ENCODE measurements around the gene TRIO. TPM values are rescaled to one million over a fixed set of nuclear protein-coding genes. Genes with fewer than 3 reads are reported as not detected.
A peak's percentile ranks its signal among the peaks of the same experiment; 100 is the strongest.

The TRIO gene
- total RNA-seq, 1 donor from 2014 or later = 148 TPM

DNA sequence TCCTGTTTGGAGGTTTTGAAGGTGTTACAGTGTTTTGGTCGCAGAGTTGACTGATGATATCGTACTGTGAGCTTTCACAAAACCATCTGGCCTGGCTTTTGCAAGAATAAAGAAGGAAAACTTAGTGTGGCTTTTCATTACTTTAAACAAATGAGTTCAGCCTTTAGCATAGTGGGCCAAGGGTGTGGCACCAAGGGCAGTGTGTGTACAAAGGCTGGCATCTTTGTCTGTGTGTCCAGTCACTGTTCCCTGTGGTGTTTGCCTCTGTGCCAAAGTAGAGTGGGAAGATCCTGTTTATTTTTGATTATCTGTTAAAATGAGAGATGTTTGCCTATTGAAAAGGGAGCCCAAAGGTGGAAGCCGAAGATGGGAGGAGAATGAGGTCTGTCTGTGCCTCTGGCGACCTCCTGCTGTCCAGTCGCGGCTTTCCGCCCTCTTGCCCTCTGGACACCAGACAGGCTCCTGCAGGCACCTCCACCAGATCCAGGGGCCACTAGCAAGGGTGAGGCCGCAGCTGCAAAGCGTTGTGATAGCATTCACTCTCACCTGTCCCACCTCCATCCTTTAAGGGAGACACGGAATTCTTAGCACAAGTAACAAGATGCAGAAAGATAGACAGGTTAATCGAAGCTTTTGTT, 113.7 kb downstream of the TRIO start:
- no peak for TF ChIP-seq CTCF (IDR thresholded peaks at IDR 0.05)
- ATAC-seq = peak; percentile 40
- H3K4me3 ChIP-seq = no peak overlapping the region
- no peak for DNase-seq
- H3K27me3 ChIP-seq = no peaks in the 10 kb centered on the region
- no peak overlapping the region for H3K27ac ChIP-seq
- peaks cover 38% of the 10 kb centered on the region for H3K4me1 ChIP-seq
- no peaks in the 10 kb centered on the region for H3K36me3 ChIP-seq
- H3K9me3 ChIP-seq = no peaks in the 10 kb centered on the region
- intact Hi-C loops (cut with DNase I) = no loop called here

DNA sequence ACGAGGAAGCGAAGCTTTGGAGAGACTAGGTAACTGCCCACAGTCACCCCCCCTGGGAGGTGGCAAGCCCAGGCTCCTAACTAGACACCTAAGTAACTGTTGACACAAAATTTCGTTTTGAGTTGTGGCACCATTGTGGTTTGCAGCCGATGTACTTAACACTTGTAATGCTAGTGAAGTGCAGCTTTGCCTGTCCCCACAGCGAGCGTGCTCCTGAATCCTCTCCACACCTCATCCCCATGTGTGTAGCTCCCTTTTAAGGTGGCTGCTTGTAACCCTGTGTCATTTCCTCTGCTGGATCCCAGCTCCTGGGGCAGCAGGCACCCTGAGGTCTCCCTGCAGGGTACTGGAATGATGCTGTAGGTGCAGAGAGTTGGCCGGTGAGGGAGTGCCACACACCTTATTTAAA, 114.9 kb downstream of the TRIO start:
- ATAC-seq (no peak), DNase-seq (no peak)
- Histone ChIP-seq H3K27me3 (no peaks in the 10 kb centered on the region), H3K4me3 (no peak overlapping the region), H3K9me3 (no peaks in the 10 kb centered on the region), H3K4me1 (peaks cover 33% of the 10 kb centered on the region), H3K36me3 (no peaks in the 10 kb centered on the region), H3K27ac (no peak overlapping the region)
- intact Hi-C loops (cut with DNase I) = no loop called here
- TF ChIP-seq CTCF (IDR thresholded peaks at IDR 0.05) = no peak

DNA sequence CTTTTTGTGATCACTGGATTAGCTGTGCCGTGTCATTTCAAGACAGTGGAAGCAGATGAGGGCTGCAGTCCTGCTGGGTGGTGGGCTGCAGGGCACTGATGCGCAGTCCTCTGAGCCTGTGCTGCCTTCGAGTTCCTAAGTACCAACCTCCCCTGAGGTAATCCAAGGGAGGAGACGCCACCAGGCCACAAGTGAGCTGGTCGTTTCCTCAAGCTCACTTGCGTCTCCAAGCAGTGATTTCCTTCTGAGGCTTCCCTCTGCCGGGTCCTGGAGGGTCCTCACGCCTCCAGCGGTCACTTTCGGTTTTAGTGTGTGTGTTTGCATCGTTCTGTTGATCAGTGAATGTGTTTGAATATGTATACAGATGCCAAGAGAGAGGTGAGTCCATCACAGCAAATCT, 115.7 kb downstream of the TRIO start:
- Histone ChIP-seq H3K36me3 (no peaks in the 10 kb centered on the region), H3K27me3 (no peaks in the 10 kb centered on the region), H3K27ac (no peak overlapping the region), H3K4me1 (peaks cover 33% of the 10 kb centered on the region), H3K9me3 (no peaks in the 10 kb centered on the region), H3K4me3 (no peak overlapping the region)
- TF ChIP-seq CTCF (IDR thresholded peaks at IDR 0.05) = peak; percentile 24
- DNase-seq (no peak), ATAC-seq (no peak)
- intact Hi-C loops (cut with DNase I) = no loop called here

DNA sequence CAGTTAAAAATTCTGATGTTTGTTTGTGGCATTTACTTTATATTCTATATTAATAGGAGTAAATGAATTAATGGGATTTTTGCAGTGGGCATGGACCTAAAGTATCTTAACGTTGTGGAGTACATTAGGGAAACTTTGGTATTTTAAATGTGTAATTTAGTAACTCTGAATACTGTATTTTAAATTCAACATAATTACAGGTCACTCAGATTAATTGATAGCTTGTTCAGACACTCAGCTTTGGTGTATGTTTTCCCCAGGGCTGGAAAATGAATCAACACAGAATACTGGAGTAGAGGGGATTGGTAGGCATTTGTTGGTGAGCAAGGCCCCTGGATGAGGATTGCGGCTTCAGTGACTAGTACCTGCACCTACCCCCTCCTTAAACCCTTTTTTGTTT, 117.5 kb downstream of the TRIO start:
- no peaks in the 10 kb centered on the region for H3K9me3 ChIP-seq
- peaks cover 37% of the 10 kb centered on the region for H3K4me1 ChIP-seq
- H3K27ac ChIP-seq = no peak overlapping the region
- no peaks in the 10 kb centered on the region for H3K36me3 ChIP-seq
- intact Hi-C loops (cut with DNase I) = loop anchor here (10.0 kb wide), 1 partner anchor 266 kb away; no protein-coding TSS in a partner anchor
- DNase-seq (no peak), ATAC-seq (no peak)
- no peak overlapping the region for H3K4me3 ChIP-seq
- no peaks in the 10 kb centered on the region for H3K27me3 ChIP-seq
- TF ChIP-seq CTCF (IDR thresholded peaks at IDR 0.05) = no peak

GRCh38 chr5:14261235-14261634, 118.1 kb downstream of the TRIO start:
- Histone ChIP-seq H3K4me1 (peaks cover 37% of the 10 kb centered on the region), H3K27me3 (no peaks in the 10 kb centered on the region), H3K9me3 (no peaks in the 10 kb centered on the region), H3K36me3 (no peaks in the 10 kb centered on the region), H3K4me3 (no peak overlapping the region), H3K27ac (no peak overlapping the region)
- intact Hi-C loops (cut with DNase I) = loop anchor here (10.0 kb wide), 1 partner anchor 266 kb away; no protein-coding TSS in a partner anchor
- no peak for DNase-seq
- no peak for TF ChIP-seq CTCF (IDR thresholded peaks at IDR 0.05)
- no peak for ATAC-seq

Measured in upper lobe of right lung (tissue), 1 donor.